PFSK-1 (cell line): Measurements from ENCODE around the gene AP2B1. TPM values are rescaled to one million over a fixed set of nuclear protein-coding genes. Genes with fewer than 3 reads are reported as not detected.

Source experiments
- FOXP2 ChIP-seq: optimal IDR thresholded peaks from 2 replicates; pipeline ENCODE3; 2011; ENCODE audit warnings: borderline replicate concordance, control low read depth, inconsistent platforms; ENCODE audit not compliant: insufficient read depth; ENCODE audit errors: extremely low read length, extremely low read depth
- POLR2AphosphoS5 ChIP-seq: IDR thresholded peaks from 2 replicates; pipeline ENCODE4 v1.6.1; 2012; ENCODE audit warnings: low read depth, mild to moderate bottlenecking, control low read depth, low read length, moderate library complexity
- REST ChIP-seq, 2 experiments: IDR thresholded peaks; 2 replicates each; pipeline versions ENCODE4 v1.6.1 to v1.8.0; 2011 to 2012; ENCODE audit warnings: low read depth in 2 of 2, low read length in 2 of 2, control low read depth in 1 of 2, inconsistent platforms in 1 of 2, mild to moderate bottlenecking in 1 of 2, moderate library complexity in 1 of 2; ENCODE audit not compliant: insufficient read depth in 1 of 2
- SIN3A ChIP-seq: IDR thresholded peaks from 2 replicates; pipeline ENCODE4 v1.6.1; 2012; ENCODE audit warnings: mild to moderate bottlenecking, low read length, moderate library complexity, borderline replicate concordance; ENCODE audit not compliant: insufficient read depth
- TAF1 ChIP-seq: IDR thresholded peaks from 2 replicates; pipeline ENCODE4 v1.6.1; 2012; ENCODE audit warnings: low read length, control low read depth, borderline replicate concordance; ENCODE audit not compliant: insufficient read depth
- polyA plus RNA-seq: library from polyadenylated mRNA; unstranded; fragments of >200 nt; gene quantifications from one replicate; pipeline ENCODE4 v1.2.1, GENCODE V29; 2012; ENCODE audit warnings: low read depth, missing spikeins; ENCODE audit not compliant: insufficient read length

Gene AP2B1
- 78.4 TPM for polyA plus RNA-seq

GRCh38 chr17:35587074-35587961, at the start of gene AP2B1:
TSS of gene AP2B1 (plus strand) at chr17:35587322. CDS start at chr17:35594031, 6,709 bp downstream.
- TF ChIP-seq REST (IDR thresholded peaks at IDR 0.05; ENCODE audit: insufficient read depth in 1 of 2, low read depth in 2 of 2, low read length in 2 of 2) (0 out of 4 replicates have a peak, but pooled peaks of 1 of the 2 experiments have one; percentile 39), SIN3A (0 out of 2 replicates have a peak, but pooled peaks have one; percentile 6), TAF1 (peak; percentile 78), POLR2AphosphoS5 (peak; percentile 80), FOXP2 (peak; percentile 58)

- TF ChIP-seq REST (IDR thresholded peaks at IDR 0.05; ENCODE audit: insufficient read depth in 1 of 2, low read depth in 2 of 2, low read length in 2 of 2), result no peak
- no peak for TF ChIP-seq POLR2AphosphoS5
- TF ChIP-seq TAF1, result no peak
- no peak for TF ChIP-seq SIN3A
- TF ChIP-seq FOXP2, result no peak
Observed at GRCh38 chr17:35537601-35538141, 49.5 kb upstream of the AP2B1 start, which contains the start of gene SLFN12L. TSS of gene SLFN12L (minus strand) at chr17:35537678. CDS start at chr17:35522364, 15,314 bp downstream.

- TF ChIP-seq SIN3A (no peak), REST (IDR thresholded peaks at IDR 0.05; ENCODE audit: insufficient read depth in 1 of 2, low read depth in 2 of 2, low read length in 2 of 2) (no peak), TAF1 (no peak), FOXP2 (no peak), POLR2AphosphoS5 (no peak)
Observed at GRCh38 chr17:35539659-35540026, 47.5 kb upstream of the AP2B1 start.

- TF ChIP-seq SIN3A, result no peak
- no peak for TF ChIP-seq REST (IDR thresholded peaks at IDR 0.05; ENCODE audit: insufficient read depth in 1 of 2, low read depth in 2 of 2, low read length in 2 of 2)
- TF ChIP-seq TAF1, result no peak
- TF ChIP-seq FOXP2, result no peak
- TF ChIP-seq POLR2AphosphoS5, result no peak
Observed at GRCh38 chr17:35540589-35541404, 46.3 kb upstream of the AP2B1 start.
